Hepatocyte (in vitro differentiated cells): ENCODE data around the gene PIGBOS1. TPM values are rescaled to one million over a fixed set of nuclear protein-coding genes. Genes with fewer than 3 reads are reported as not detected.
"Not testable (repeated sequence)": the region's sequence is repeated elsewhere in the genome, so short reads cannot be mapped to it uniquely, and the experiment has no call there.

Source experiments
- DNase-seq: peaks from one replicate; pipeline ENCODE4 v3.0.0-alpha.2; 2016; ENCODE audit warnings: low spot score
- H2AFZ ChIP-seq: fragments of 200-600 bp; sonication (generic); 2 replicates; pipeline ENCODE4 v1.6.0; 2016; ENCODE audit warnings: antibody characterized with exemption, mild to moderate bottlenecking
- H3K27ac ChIP-seq: fragments of 200-600 bp; sonication (generic); 2 replicates; pipeline ENCODE4 v1.5.1; 2016; ENCODE audit warnings: mild to moderate bottlenecking
- H3K27me3 ChIP-seq: fragments of 200-600 bp; sonication (generic); 2 replicates; pipeline ENCODE4 v1.6.1; 2016
- H3K36me3 ChIP-seq: fragments of 200-600 bp; sonication (generic); replicated peaks from 2 replicates; pipeline ENCODE4 v1.5.1; 2016; ENCODE audit warnings: low read depth; ENCODE audit not compliant: insufficient read depth
- H3K4me1 ChIP-seq: fragments of 200-600 bp; sonication (generic); 2 replicates; pipeline ENCODE4 v1.5.1; 2016; ENCODE audit warnings: mild to moderate bottlenecking, moderate library complexity; ENCODE audit not compliant: insufficient read depth
- H3K4me2 ChIP-seq: fragments of 200-600 bp; sonication (generic); 2 replicates; pipeline ENCODE4 v1.6.0; 2016
- H3K4me3 ChIP-seq: fragments of 200-600 bp; sonication (generic); 2 replicates; pipeline ENCODE4 v1.5.1; 2016; ENCODE audit warnings: mild to moderate bottlenecking
- H3K79me2 ChIP-seq: fragments of 200-600 bp; sonication (generic); 2 replicates; pipeline ENCODE4 v1.6.0; 2017; ENCODE audit warnings: mild to moderate bottlenecking
- H3K9me2 ChIP-seq: fragments of 200-600 bp; sonication (generic); replicated peaks from 2 replicates; pipeline ENCODE4 v1.6.0; 2017; ENCODE audit warnings: mild to moderate bottlenecking; ENCODE audit not compliant: insufficient read depth
- H3K9me3 ChIP-seq: fragments of 200-600 bp; sonication (generic); 2 replicates; pipeline ENCODE4 v1.5.1; 2016; ENCODE audit warnings: low read depth, mild to moderate bottlenecking
- H4K20me1 ChIP-seq: fragments of 200-600 bp; sonication (generic); 2 replicates; pipeline ENCODE4 v1.6.0; 2016; ENCODE audit warnings: mild to moderate bottlenecking; ENCODE audit not compliant: insufficient read depth, poor library complexity, severe bottlenecking
- EZH2 ChIP-seq: fragments of 200-600 bp; sonication (generic); IDR thresholded peaks from 2 replicates; pipeline ENCODE4 v1.6.1; 2016; ENCODE audit warnings: antibody characterized with exemption, mild to moderate bottlenecking, borderline replicate concordance
- EZH2phosphoT487 ChIP-seq: fragments of 200-600 bp; sonication (generic); IDR thresholded peaks from one replicate; pipeline ENCODE4 v1.6.1; 2018; ENCODE audit warnings: antibody characterized with exemption, mild to moderate bottlenecking, low read depth, moderate library complexity; ENCODE audit not compliant: unreplicated experiment, severe bottlenecking
- WGBS: methylation state at CpG from one replicate; pipeline ENCODE4 v1.1.6; 2016; ENCODE audit warnings: low lambda C conversion rate; ENCODE audit errors: missing lambda C conversion rate; 5-methylcytosine and 5-hydroxymethylcytosine counted together
- polyA plus RNA-seq: library from polyadenylated mRNA; unstranded; fragments of >200 nt; fragmentation: Nextera tagmentation; extraction: Ambion mirVana; gene quantifications from 2 replicates; pipeline ENCODE4 v1.2.1, GENCODE V29; 2016
- total RNA-seq: library from RNA; depleted of rRNA; stranded (reverse); fragments of >200 nt; gene quantifications from 2 replicates; pipeline ENCODE4 v1.2.3, GENCODE V29; 2014
- TF ChIP-seq, protein P1 (sequence below): fragments of 200-600 bp; sonication (generic); IDR thresholded peaks from 2 replicates; pipeline ENCODE4 v1.5.1; 2016; ENCODE audit warnings: antibody characterized with exemption, mild to moderate bottlenecking; ENCODE audit not compliant: poor library complexity

The PIGBOS1 gene
- total and polyA plus RNA-seq, 2 experiments from 2014 or later = 24.8 to 35.0 TPM

DNA sequence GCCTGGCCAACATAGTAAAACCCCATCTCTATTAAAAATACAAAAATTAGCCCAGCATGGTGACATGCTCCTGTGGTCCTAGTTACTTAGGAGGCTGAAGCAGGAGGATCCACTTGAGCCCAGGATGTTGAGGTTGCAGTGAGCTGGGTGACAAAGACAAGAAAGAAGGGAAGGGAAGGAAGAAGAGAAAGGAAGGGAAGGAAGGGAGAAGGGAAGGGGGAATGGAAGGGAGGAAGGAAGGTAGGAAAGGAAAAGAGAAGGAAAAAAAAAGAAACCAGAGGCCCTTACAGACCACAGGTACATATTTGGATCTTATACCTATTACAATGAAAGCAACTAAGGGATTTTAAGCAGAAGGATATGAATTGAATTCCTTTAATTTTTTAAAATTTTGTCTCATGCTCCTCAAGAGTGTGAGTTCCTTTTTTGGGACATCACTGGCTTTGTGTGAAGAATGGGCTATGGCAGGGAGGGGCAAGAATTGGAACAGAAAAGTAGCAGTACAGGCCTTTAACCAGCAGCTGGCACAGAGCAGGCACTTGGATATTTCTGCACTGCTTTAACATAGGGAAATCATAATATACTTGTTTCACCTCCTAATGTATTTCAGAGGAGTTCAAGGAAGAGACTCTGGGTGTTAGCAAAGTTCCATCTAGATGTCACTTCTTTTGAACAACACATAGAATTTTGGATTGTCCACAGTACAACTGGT, 37.2 kb downstream of the PIGBOS1 start:
- H3K4me1 ChIP-seq = peaks cover 6% of the 10 kb centered on the region
- no peak for DNase-seq
- H3K9me3 ChIP-seq = no peaks in the 10 kb centered on the region
- H2AFZ ChIP-seq = no peak overlapping the region
- H3K79me2 ChIP-seq = peaks cover 61% of the 10 kb centered on the region
- H3K27me3 ChIP-seq = no peaks in the 10 kb centered on the region
- peak overlapping the region; percentile 28 for H3K27ac ChIP-seq
- H3K36me3 ChIP-seq = no peaks in the 10 kb centered on the region
- TF ChIP-seq, protein P1, sequence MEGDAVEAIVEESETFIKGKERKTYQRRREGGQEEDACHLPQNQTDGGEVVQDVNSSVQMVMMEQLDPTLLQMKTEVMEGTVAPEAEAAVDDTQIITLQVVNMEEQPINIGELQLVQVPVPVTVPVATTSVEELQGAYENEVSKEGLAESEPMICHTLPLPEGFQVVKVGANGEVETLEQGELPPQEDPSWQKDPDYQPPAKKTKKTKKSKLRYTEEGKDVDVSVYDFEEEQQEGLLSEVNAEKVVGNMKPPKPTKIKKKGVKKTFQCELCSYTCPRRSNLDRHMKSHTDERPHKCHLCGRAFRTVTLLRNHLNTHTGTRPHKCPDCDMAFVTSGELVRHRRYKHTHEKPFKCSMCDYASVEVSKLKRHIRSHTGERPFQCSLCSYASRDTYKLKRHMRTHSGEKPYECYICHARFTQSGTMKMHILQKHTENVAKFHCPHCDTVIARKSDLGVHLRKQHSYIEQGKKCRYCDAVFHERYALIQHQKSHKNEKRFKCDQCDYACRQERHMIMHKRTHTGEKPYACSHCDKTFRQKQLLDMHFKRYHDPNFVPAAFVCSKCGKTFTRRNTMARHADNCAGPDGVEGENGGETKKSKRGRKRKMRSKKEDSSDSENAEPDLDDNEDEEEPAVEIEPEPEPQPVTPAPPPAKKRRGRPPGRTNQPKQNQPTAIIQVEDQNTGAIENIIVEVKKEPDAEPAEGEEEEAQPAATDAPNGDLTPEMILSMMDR = no peak
- TF ChIP-seq EZH2phosphoT487 (no peak), EZH2 (no peak)
- H3K4me2 ChIP-seq = no peak overlapping the region
- no peak overlapping the region for H3K4me3 ChIP-seq
- H4K20me1 ChIP-seq = no peaks in the 10 kb centered on the region
- H3K9me2 ChIP-seq = no peaks in the 10 kb centered on the region

DNA sequence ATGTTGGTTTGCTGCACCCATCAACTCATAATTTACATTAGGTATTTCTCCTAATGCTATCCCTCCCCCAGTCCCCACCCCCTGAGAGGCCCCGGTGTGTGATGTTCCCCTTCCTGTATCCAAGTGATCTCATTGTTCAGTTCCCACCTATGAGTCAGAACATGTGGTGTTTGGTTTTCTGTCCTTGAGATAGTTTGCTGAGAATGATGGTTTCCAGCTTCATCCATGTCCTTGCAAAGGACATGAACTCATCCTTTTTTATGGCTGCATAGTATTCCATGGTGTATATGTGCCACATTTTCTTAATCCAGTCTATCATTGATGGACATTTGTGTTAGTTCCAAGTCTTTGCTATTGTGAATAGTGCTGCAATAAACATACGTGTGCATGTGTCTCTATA, 38.3 kb downstream of the PIGBOS1 start:
- H4K20me1 ChIP-seq, H3K36me3 ChIP-seq, DNase-seq, H3K27me3 ChIP-seq, H3K4me1 ChIP-seq, H3K4me3 ChIP-seq, H3K4me2 ChIP-seq, H3K9me2 ChIP-seq, H3K27ac ChIP-seq, H2AFZ ChIP-seq, H3K9me3 ChIP-seq: not testable (repeated sequence)
- H3K79me2 ChIP-seq = peaks cover 58% of the 10 kb centered on the region
- 100% methylated on average over 2 of the region's 2 CpGs for WGBS

DNA sequence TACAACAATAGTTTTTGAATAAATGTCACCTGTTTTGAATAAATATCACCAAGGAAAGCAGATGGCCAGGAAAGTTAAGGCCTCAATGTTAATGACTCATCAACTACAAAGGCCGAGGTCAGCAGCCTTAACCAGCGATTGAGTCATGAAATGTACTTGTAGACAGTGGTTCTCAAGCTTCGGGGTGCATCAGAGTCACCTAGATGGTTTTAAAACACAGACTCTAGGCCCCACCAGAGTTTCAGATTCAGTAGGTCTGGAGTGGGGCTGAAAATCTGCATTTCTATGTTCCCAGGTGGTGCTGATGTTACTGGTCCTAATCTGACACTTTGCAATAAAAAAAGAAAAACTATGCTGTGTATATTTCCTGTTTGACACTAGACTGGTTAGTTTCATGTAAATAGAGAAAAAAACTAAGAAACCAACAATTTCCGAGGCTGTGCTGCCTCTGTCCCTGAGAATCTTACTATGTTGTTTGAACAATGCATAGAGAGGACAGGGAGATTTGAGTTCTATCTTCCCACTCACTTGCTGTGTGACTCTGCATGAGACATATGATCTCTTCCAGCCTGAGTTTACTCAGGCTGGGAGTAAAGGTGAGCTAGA, 39.1 kb downstream of the PIGBOS1 start:
- H3K4me2 ChIP-seq = no peak overlapping the region
- TF ChIP-seq EZH2 (no peak), EZH2phosphoT487 (no peak)
- TF ChIP-seq, protein P1 = no peak
- WGBS = 66% methylated on average over 4 of the region's 4 CpGs

DNA sequence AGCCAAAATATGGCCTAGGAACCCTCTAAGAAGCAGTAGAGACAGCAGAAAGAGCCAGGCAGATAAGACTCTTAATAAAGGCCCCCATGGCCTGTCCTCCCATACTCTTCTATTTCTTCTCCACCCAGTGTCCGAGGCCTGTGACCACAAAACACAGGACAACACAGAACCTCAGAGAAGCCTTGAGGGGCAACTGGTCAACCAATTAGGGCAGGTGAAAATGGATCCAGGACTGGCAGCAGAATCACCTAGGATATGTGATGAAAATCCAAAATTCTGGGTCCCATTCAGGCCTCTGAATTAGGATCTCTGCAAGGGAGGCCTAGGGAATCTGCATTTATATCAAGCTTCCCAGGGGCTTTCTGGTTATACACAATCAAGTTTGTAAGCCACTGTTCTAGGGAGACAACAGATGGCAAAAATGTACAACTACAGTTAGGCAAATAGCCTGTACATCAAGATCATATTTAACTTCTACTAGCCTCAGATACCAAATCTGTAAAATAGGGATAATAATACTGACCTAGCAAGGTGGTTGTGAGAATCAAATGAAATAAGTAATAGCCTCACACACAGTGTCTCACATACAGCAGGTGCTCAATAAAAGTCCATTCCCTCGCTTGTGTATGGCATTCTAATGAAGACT, 39.7 kb downstream of the PIGBOS1 start:
- H3K79me2 ChIP-seq = peaks cover 55% of the 10 kb centered on the region
- H2AFZ ChIP-seq = no peak overlapping the region
- H3K27ac ChIP-seq = peak overlapping the region; percentile 59
- H3K9me3 ChIP-seq = no peaks in the 10 kb centered on the region
- H3K27me3 ChIP-seq = no peaks in the 10 kb centered on the region
- H3K9me2 ChIP-seq = no peaks in the 10 kb centered on the region
- peaks cover 6% of the 10 kb centered on the region for H3K4me1 ChIP-seq
- H4K20me1 ChIP-seq = no peaks in the 10 kb centered on the region
- TF ChIP-seq, protein P1 = no peak
- no peak for TF ChIP-seq EZH2
- TF ChIP-seq EZH2phosphoT487 = no peak
- H3K36me3 ChIP-seq = no peaks in the 10 kb centered on the region
- no peak overlapping the region for H3K4me2 ChIP-seq
- no peak for DNase-seq
- 92% methylated on average over 2 of the region's 2 CpGs for whole genome bisulfite sequencing
- no peak overlapping the region for H3K4me3 ChIP-seq

More for the DNA sequence above, 39.1 kb downstream of the PIGBOS1 start:
- H3K79me2 ChIP-seq = peaks cover 57% of the 10 kb centered on the region
- DNase-seq = peak; percentile 61
- no peaks in the 10 kb centered on the region for H3K9me3 ChIP-seq
- H3K4me3 ChIP-seq = no peak overlapping the region
- no peaks in the 10 kb centered on the region for H3K9me2 ChIP-seq
- H4K20me1 ChIP-seq = no peaks in the 10 kb centered on the region
- H3K27me3 ChIP-seq = no peaks in the 10 kb centered on the region
- H3K4me1 ChIP-seq = peaks cover 6% of the 10 kb centered on the region
- H3K27ac ChIP-seq = peak overlapping the region; percentile 76
- no peaks in the 10 kb centered on the region for H3K36me3 ChIP-seq
- no peak overlapping the region for H2AFZ ChIP-seq
